HepG2 (cell line): ENCODE data around the gene ANKAR. TPM values are rescaled to one million over a fixed set of nuclear protein-coding genes. Genes with fewer than 3 reads are reported as not detected.
"Not testable (repeated sequence)": the region's sequence is repeated elsewhere in the genome, so short reads cannot be mapped to it uniquely, and the experiment has no call there.

Experiments
- ATAC-seq: fragments of 200-7000 bp; cut with Tn5 transposase; 3 replicates; pipeline ENCODE4 v1.9.1; 2020; ENCODE audit warnings: mild to moderate bottlenecking, moderate library complexity
- BruUV-seq: library from RNA; stranded (reverse); fragments of 400-500 nt; replicated peaks from 2 replicates; lab custom pipeline; 2021; lab: Mats Ljungman, UMichigan
- CTCF ChIA-PET: fragments of 300-600 bp; formaldehyde crosslinking; extraction: SDS; loops from one replicate; lab custom pipeline; 2021; ENCODE audit warnings: low total read pairs, inconsistent platforms, low intra/inter-chr PET ratio; lab: Yijun Ruan, JAX
- POLR2A ChIA-PET: fragments of 350-600 bp; sonication (Branson Sonifier 250); formaldehyde crosslinking; loops from one replicate; lab custom pipeline; 2020; ENCODE audit warnings: antibody characterized with exemption, inconsistent platforms; lab: Yijun Ruan, JAX
- DNase-seq: peaks from one replicate; pipeline ENCODE4 v3.0.0-alpha.2; 2015; ENCODE audit warnings: low spot score
- FAIRE-seq: peaks from 3 replicates; lab custom pipeline; 2011; peaks lifted over from hg19 to GRCh38; lab: Jason Lieb, UNC
- H2AFZ ChIP-seq: one replicate; pipeline ENCODE4 v1.6.1; 2011; ENCODE audit warnings: low read length, inconsistent platforms
- H3K27ac ChIP-seq: fragments of 300-600 bp; 3 replicates; pipeline ENCODE4 v1.8.0; 2011; ENCODE audit warnings: mixed run types, mild to moderate bottlenecking, mixed read lengths, low read length, inconsistent platforms; ENCODE audit not compliant: insufficient read depth; ENCODE audit errors: extremely low read length
- H3K27me3 ChIP-seq, 2 experiments: fragments of 200-600 bp in 1 of 2; 2 replicates in 1 of 2; 3 replicates in 1 of 2; pipeline versions ENCODE4 v1.6.0 to v1.8.0; 2011; ENCODE audit warnings: low read length in 2 of 2, mild to moderate bottlenecking in 2 of 2, moderate library complexity in 2 of 2, inconsistent platforms in 1 of 2; ENCODE audit not compliant: insufficient read depth in 2 of 2, control insufficient read depth in 1 of 2
- H3K36me3 ChIP-seq, 2 experiments: fragments of 200-600 bp in 1 of 2; replicated peaks in 1 of 2; 2 replicates in 1 of 2; 3 replicates in 1 of 2; pipeline versions ENCODE4 v1.5.1 to v1.8.0; 2011; ENCODE audit warnings: low read length in 2 of 2, inconsistent platforms in 1 of 2; ENCODE audit not compliant: insufficient read depth in 2 of 2, control insufficient read depth in 1 of 2
- H3K4me1 ChIP-seq: 2 replicates; pipeline ENCODE4 v1.5.1; 2012; ENCODE audit warnings: low read length, inconsistent platforms; ENCODE audit not compliant: insufficient read depth
- H3K4me2 ChIP-seq: 2 replicates; pipeline ENCODE4 v1.6.0; 2011; ENCODE audit warnings: low read depth, low read length, inconsistent platforms
- H3K4me3 ChIP-seq, 3 experiments: fragments of 200-600 bp in 1 of 3; sonication (generic), shearing (Covaris generic) in 1 of 3; replicated peaks in 1 of 3; 2 replicates each; pipeline ENCODE4 v1.5.1; 2011 to 2016; ENCODE audit warnings: low read length in 3 of 3, inconsistent platforms in 2 of 3, low read depth in 2 of 3, mild to moderate bottlenecking in 2 of 3, control low read depth in 1 of 3, mixed read lengths in 1 of 3; ENCODE audit not compliant: insufficient read depth in 1 of 3
- H3K79me2 ChIP-seq: one replicate; pipeline ENCODE4 v1.6.1; 2011; ENCODE audit warnings: low read length, inconsistent platforms; ENCODE audit not compliant: insufficient read depth
- H3K9ac ChIP-seq: 2 replicates; pipeline ENCODE4 v1.6.0; 2011; ENCODE audit warnings: mild to moderate bottlenecking, low read depth, low read length, inconsistent platforms; ENCODE audit not compliant: insufficient read depth
- H3K9me3 ChIP-seq: 2 replicates; pipeline ENCODE4 v1.5.1; 2012; ENCODE audit warnings: mild to moderate bottlenecking, low read length
- H4K20me1 ChIP-seq: 2 replicates; pipeline ENCODE4 v1.6.0; 2011; ENCODE audit warnings: inconsistent platforms, mild to moderate bottlenecking, low read length, moderate library complexity; ENCODE audit not compliant: insufficient read depth
- CEBPB ChIP-seq: IDR thresholded peaks from 2 replicates; pipeline ENCODE4 v1.6.1; 2011; ENCODE audit warnings: low read depth, low read length, improper control_type of control experiment, borderline replicate concordance
- HNF4A ChIP-seq: sonication (generic); formaldehyde crosslinking; IDR thresholded peaks from 2 replicates; pipeline ENCODE4 v1.4.0; 2020; ENCODE audit warnings: missing genetic modification reagents
- RXRA ChIP-seq: sonication (generic); formaldehyde crosslinking; IDR thresholded peaks from 2 replicates; pipeline ENCODE4 v1.5.1; 2020; ENCODE audit warnings: missing genetic modification reagents
- TBX3 ChIP-seq: fragments of 450-650 bp; IDR thresholded peaks from 2 replicates; pipeline ENCODE4 v1.6.1; 2017; ENCODE audit warnings: antibody characterized with exemption, mild to moderate bottlenecking, inconsistent platforms, borderline replicate concordance
- ZNF460 ChIP-seq: sonication (generic); formaldehyde crosslinking; IDR thresholded peaks from 2 replicates; pipeline ENCODE4 v1.5.1; 2020; ENCODE audit warnings: missing genetic modification reagents, mild to moderate bottlenecking, borderline replicate concordance
- WGBS: methylation state at CpG from one replicate; pipeline ENCODE4 v1.1.6; 2017; ENCODE audit warnings: low lambda C conversion rate; 5-methylcytosine and 5-hydroxymethylcytosine counted together
- in situ Hi-C: cut with HindIII; loops from 2 replicates; pipeline ENCODE4 v1.10.0; 2017; ENCODE audit warnings: low pct_unique_long_range_greater_than_20kb; ENCODE audit not compliant: extremely low pct_ligation_motif_present
- intact Hi-C: fragments of 100-400 bp; cut with micrococcal nuclease; formaldehyde crosslinking; loops from one replicate; pipeline ENCODE4 v1.10.0; 2022; ENCODE audit not compliant: unreplicated experiment
- polyA plus RNA-seq, 8 experiments: library from polyadenylated mRNA; depleted of rRNA in 3 of 8; stranded (reverse) in 7 of 8; unstranded in 1 of 8; fragments of >200 nt; fragmentation: Illumina TruSeq in 4 of 8; extraction: Trizol in 4 of 8; gene quantifications; 2 replicates each; pipeline versions ENCODE4 v1.2.1 to v1.2.3, GENCODE V29; 2011 to 2016; ENCODE audit warnings: low read depth in 4 of 8, missing spikeins in 1 of 8, mixed read lengths in 1 of 8; ENCODE audit not compliant: insufficient read depth in 1 of 8
- total RNA-seq, 5 experiments: library from RNA; depleted of rRNA; stranded (reverse); fragments of >200 nt; fragmentation: Illumina TruSeq; extraction: Trizol; gene quantifications; 2 replicates each; pipeline ENCODE4 v1.2.3, GENCODE V29; 2016; ENCODE audit warnings: low read depth in 1 of 5
- TF ChIP-seq, protein P1 (sequence below): sonication (generic); formaldehyde crosslinking; IDR thresholded peaks from 2 replicates; pipeline ENCODE4 v1.5.0; 2020; ENCODE audit warnings: mild to moderate bottlenecking, missing genetic modification reagents
- TF ChIP-seq, protein P2 (sequence below): sonication (generic); formaldehyde crosslinking; conservative IDR thresholded peaks from 2 replicates; pipeline ENCODE4 v1.8.0; 2022; ENCODE audit warnings: mild to moderate bottlenecking, moderate library complexity, missing genetic modification reagents

The ANKAR gene
- total and polyA plus RNA-seq, 2 of the 13 experiments (the other 11 are each of a cell fraction or from before 2014, with no cell fraction given) = 3.6 to 5.0 TPM

DNA sequence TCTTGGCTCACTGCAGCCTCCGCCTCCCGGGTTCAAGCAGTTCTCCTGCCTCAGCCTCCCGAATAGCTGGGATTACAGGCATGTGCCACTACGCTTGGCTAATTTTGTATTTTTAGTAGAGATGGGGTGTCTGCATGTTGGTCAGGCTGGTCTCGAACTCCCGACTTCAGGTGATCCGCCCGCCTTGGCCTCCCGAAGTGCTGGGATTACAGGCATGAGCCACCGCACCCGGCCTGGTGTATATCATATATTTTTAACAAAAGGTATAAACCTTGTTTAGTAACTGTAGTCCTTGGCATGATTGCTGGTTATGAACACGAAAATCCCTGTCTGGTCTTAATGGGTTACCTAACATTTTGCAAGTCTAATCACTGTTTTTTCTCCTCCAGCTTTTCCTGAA, 11.2 kb upstream of the ANKAR start:
- H3K9ac ChIP-seq, H3K27ac ChIP-seq, DNase-seq, H3K27me3 ChIP-seq, intact Hi-C loops, H3K9me3 ChIP-seq, H2AFZ ChIP-seq, FAIRE-seq, BruUV-seq, H3K4me3 ChIP-seq, ATAC-seq, H4K20me1 ChIP-seq: not testable (repeated sequence)
- Histone ChIP-seq H3K79me2 (peaks cover 36% of the 10 kb centered on the region), H3K4me1 (peaks cover 48% of the 10 kb centered on the region), H3K4me2 (peak overlapping the region; percentile 39; the same call in 1 of the 2 replicates), H3K36me3 (peaks cover 5 to 27% of the 10 kb centered on the region in 2 experiments)
- WGBS = 98% methylated on average over 12 of the region's 12 CpGs
- TF ChIP-seq, protein P1, sequence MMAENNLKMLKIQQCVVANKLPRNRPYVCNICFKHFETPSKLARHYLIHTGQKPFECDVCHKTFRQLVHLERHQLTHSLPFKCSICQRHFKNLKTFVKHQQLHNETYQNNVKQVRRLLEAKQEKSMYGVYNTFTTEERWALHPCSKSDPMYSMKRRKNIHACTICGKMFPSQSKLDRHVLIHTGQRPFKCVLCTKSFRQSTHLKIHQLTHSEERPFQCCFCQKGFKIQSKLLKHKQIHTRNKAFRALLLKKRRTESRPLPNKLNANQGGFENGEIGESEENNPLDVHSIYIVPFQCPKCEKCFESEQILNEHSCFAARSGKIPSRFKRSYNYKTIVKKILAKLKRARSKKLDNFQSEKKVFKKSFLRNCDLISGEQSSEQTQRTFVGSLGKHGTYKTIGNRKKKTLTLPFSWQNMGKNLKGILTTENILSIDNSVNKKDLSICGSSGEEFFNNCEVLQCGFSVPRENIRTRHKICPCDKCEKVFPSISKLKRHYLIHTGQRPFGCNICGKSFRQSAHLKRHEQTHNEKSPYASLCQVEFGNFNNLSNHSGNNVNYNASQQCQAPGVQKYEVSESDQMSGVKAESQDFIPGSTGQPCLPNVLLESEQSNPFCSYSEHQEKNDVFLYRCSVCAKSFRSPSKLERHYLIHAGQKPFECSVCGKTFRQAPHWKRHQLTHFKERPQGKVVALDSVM (CRISPR knock-in tag) = 0 out of 2 replicates have a peak, but pooled peaks have one; percentile 13
- in situ Hi-C loops = loop anchor here (25.0 kb wide), 1 partner anchor 399 kb away; the partner anchor contains the start of gene MSTN
- ChIA-PET CTCF (interaction anchor here (3.8 kb wide), 1 partner anchor 35 kb away, joined by 64 read pairs; no protein-coding TSS in a partner anchor), POLR2A (interaction anchor here (1.1 to 3.3 kb wide), 2 partner anchors 12 to 99 kb away, joined by 3 to 25 read pairs; partner anchors contain the start of genes ANKAR and OSGEPL1)

DNA sequence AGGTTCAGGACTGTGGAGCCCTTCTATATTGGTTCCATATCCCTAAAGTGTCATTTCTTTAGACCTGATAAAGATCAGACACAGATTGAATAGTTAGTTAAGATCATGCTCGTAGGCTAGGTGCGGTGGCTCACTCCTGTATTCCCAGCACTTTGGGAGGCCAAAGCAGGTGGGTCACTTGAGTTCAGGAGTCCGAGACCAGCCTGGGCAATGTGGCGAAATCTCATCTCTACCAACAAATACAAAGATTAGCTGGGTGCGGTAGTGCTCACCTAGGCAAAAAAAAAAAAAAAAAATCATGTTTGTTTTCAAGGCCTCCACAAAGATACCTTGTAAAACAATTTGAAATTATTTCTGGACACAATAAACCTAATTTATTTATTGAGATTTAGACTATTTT, 4.6 kb upstream of the ANKAR start:
- H3K27me3 ChIP-seq = no peaks in the 10 kb centered on the region; a peak in 1 of 5 replicates
- ChIA-PET CTCF (no interaction called here), POLR2A (interaction anchor here (0.8 kb wide), 1 partner anchor 9 kb away, joined by 3 read pairs; the partner anchor contains the start of gene ASNSD1)
- H3K9me3 ChIP-seq = no peaks in the 10 kb centered on the region
- H3K9ac ChIP-seq = no peak overlapping the region
- H3K36me3 ChIP-seq = peaks cover 10 to 47% of the 10 kb centered on the region in 2 experiments
- FAIRE-seq = no peak
- intact Hi-C loops = no loop called here
- H3K4me2 ChIP-seq = no peak overlapping the region
- no peak for ATAC-seq
- no TSS peak for BruUV-seq
- H3K4me1 ChIP-seq = peaks cover 17% of the 10 kb centered on the region; the same call in 1 of the 2 replicates
- H2AFZ ChIP-seq = no peak overlapping the region
- H3K79me2 ChIP-seq = peaks cover 3% of the 10 kb centered on the region
- no peaks in the 10 kb centered on the region for H4K20me1 ChIP-seq
- TF ChIP-seq RXRA (CRISPR knock-in tag) (peak; percentile 46; the same call in 1 of the 2 replicates), ZNF460 (CRISPR knock-in tag) (peak; percentile 69), HNF4A (CRISPR knock-in tag) (peak; percentile 14; the same call in 1 of the 2 replicates), CEBPB (peak; percentile 12; the same call in 1 of the 2 replicates), TBX3 (no peak)
- TF ChIP-seq, protein P2, sequence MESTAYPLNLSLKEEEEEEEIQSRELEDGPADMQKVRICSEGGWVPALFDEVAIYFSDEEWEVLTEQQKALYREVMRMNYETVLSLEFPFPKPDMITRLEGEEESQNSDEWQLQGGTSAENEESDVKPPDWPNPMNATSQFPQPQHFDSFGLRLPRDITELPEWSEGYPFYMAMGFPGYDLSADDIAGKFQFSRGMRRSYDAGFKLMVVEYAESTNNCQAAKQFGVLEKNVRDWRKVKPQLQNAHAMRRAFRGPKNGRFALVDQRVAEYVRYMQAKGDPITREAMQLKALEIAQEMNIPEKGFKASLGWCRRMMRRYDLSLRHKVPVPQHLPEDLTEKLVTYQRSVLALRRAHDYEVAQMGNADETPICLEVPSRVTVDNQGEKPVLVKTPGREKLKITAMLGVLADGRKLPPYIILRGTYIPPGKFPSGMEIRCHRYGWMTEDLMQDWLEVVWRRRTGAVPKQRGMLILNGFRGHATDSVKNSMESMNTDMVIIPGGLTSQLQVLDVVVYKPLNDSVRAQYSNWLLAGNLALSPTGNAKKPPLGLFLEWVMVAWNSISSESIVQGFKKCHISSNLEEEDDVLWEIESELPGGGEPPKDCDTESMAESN (CRISPR knock-in tag) = no peak
- TF ChIP-seq, all 625 proteins: peak for 4
- Histone ChIP-seq H3K4me3 (no peak overlapping the region), H3K27ac (no peak overlapping the region)
- in situ Hi-C loops = loop anchor here (25.0 kb wide), 1 partner anchor 392 kb away; the partner anchor contains the start of gene MSTN
- peak; percentile 35 for DNase-seq
- 90% methylated on average over 5 of the region's 5 CpGs for WGBS
